ENCODE measurements around the gene SEZ6L.

The SEZ6L gene

GRCh38 chr22:26416670-26417276, 247.5 kb downstream of the SEZ6L start:
- no peak for DNase-seq (ENCODE audit: low read depth in 2 of 3, low spot score in 2 of 3)

GRCh38 chr22:26417406-26417805, 248.1 kb downstream of the SEZ6L start:
- DNase-seq (ENCODE audit: low read depth in 2 of 3, low spot score in 2 of 3) = no peak

- no peak for DNase-seq (ENCODE audit: low read depth in 2 of 3, low spot score in 2 of 3)
Measured at GRCh38 chr22:26418620-26419019, 249.4 kb downstream of the SEZ6L start.

DNA sequence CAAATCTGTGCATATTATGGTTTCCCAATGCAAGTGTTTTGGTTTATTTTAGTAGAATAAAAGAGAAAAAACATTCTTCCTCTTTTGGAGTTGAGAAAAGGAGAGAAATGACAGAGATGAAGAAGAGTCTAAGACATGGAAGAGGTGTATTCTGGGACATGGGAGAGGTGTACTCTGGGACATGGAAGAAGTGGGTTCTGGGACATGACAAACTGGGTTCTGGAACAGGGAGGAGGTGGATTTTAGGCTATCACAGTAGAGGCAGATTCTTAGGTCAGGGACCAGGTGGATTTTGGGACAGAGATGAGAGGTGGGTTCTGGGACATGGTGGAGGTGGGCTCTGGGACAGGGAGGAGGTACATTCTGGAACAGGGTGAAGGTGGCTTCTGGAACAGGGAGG, 257.7 kb downstream of the SEZ6L start:
- no peak for DNase-seq (ENCODE audit: low read depth in 2 of 3, low spot score in 2 of 3)

- DNase-seq (ENCODE audit: low read depth in 2 of 3, low spot score in 2 of 3) = peak; percentile 35 to 74 (median 57)
Measured at GRCh38 chr22:26428515-26429457, 259.5 kb downstream of the SEZ6L start, which contains the start of gene ASPHD2. TSS of gene ASPHD2 (plus strand) at chr22:26429260. CDS start at chr22:26433616, 4,356 bp downstream.

DNA sequence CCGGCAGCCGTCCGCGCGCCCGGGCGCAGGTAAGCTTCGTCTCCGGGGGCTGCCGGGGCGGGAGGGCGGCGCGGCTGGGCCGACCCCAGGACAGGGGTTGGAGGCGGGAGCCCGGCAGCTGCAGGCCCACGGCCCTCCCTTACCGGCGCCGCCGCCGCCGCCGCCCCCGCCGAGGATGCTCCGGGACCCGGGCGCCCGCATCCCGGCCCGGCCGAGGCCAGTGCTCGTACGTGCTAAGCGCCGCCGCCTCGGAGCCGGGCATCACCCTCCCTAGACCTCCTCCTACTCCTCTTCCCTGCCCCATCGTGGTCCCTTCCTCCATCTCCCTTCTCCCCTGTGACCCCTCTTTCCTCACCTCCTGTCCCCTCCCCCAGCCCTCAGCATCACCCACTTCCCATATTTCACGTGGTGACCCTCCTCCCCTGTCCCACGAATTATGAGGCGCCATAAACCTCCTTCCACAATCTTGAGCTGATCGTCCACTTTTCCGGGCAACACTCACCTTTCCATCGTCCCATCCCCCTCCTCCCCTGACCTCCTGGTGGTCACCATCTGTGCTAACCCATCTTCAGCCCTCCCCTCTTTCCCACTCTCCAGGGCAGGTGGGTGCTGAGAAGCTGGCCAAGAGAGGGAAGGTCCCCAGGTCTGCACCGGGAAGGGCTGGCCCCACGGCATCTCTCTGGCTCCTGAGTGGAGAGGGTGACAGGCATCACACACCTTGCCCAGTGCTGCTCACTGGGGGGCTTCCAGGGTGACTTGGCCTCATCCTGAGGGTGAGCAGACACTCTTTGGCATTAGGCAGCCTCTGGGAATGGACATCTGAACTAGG, 260.4 kb downstream of the SEZ6L start:
- no peak for DNase-seq (ENCODE audit: low read depth in 2 of 3, low spot score in 2 of 3)

DNA sequence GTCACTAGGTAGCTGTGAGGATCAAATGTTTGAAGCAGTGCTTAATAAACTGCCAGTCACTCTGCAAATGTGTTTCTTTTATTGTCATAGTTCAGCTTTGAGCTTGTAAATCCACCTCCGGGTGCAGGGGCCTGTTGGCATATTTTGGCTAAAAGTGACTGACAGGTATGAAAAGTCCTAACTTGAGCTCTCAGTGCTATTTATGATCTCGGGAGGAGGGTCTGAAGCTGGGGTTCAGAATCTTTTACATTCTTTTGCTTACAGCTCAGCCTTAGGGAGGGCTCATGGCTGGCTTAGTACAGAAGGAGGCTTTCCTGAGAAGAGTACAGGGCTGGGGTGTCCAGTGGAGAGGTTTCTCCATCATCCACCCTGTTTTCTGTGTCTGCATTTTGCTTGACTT, 261.3 kb downstream of the SEZ6L start:
- DNase-seq (ENCODE audit: low read depth in 2 of 3, low spot score in 2 of 3) = no peak

DNA sequence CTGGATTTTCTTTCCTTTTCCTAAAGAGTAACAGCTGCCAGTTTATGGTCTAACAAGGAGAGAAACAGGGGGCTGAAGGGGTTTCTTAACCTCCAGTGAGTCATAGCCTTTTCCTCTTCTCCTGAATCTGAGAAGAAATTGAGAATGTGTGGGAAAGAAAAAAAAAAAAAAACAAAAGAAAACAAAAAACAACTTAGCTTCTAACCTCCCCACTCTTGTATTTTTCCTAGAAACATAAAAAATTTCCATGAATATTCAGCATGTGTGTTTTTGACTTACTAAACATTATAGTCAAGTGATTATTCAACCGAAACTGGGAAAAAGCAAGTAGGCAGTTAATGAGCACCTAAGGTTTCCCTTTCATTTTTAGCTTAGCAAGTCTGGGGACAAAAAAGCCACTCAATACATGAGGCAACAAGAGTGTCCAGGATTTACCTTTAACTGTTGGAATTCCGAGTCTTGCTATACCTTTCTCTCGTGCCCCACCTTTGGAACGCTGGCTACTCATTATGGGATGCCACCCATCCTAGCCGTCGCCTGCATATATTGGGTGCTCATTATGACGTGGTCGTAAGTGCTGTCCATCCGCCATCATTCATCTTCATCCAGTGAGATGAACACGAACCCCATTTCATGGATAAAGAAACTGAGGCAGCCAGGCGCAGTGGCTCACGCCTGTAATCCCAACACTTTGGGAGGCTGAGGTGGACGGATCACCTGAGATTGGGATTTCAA, 262.2 kb downstream of the SEZ6L start:
- DNase-seq (ENCODE audit: low read depth in 2 of 3, low spot score in 2 of 3) = no peak

GRCh38 chr22:26432619-26433311, 263.5 kb downstream of the SEZ6L start:
- no peak for DNase-seq (ENCODE audit: low read depth in 2 of 3, low spot score in 2 of 3)

All from activated CD8-positive, alpha-beta memory T cell treated with anti-CD3 and anti-CD28 coated beads for 48 hours (primary cell).